Fibroblast of mammary gland (primary cell): ENCODE measurements around the gene ZNF263.

Experiments used
- DNase-seq: peaks from one replicate; pipeline ENCODE4 v3.0.0-alpha.2; 2010; ENCODE audit warnings: low read depth
- H3K4me3 ChIP-seq: 2 replicates; pipeline ENCODE4 v1.5.1; 2011; ENCODE audit warnings: low read depth, mild to moderate bottlenecking, low read length, moderate library complexity; ENCODE audit not compliant: control insufficient read depth
- TF ChIP-seq, protein P1 (sequence below): conservative IDR thresholded peaks from 2 replicates; pipeline ENCODE4 v1.5.1; 2011; ENCODE audit warnings: low read depth, low read length, inconsistent platforms; ENCODE audit not compliant: control insufficient read depth, insufficient read depth

Gene ZNF263

DNA sequence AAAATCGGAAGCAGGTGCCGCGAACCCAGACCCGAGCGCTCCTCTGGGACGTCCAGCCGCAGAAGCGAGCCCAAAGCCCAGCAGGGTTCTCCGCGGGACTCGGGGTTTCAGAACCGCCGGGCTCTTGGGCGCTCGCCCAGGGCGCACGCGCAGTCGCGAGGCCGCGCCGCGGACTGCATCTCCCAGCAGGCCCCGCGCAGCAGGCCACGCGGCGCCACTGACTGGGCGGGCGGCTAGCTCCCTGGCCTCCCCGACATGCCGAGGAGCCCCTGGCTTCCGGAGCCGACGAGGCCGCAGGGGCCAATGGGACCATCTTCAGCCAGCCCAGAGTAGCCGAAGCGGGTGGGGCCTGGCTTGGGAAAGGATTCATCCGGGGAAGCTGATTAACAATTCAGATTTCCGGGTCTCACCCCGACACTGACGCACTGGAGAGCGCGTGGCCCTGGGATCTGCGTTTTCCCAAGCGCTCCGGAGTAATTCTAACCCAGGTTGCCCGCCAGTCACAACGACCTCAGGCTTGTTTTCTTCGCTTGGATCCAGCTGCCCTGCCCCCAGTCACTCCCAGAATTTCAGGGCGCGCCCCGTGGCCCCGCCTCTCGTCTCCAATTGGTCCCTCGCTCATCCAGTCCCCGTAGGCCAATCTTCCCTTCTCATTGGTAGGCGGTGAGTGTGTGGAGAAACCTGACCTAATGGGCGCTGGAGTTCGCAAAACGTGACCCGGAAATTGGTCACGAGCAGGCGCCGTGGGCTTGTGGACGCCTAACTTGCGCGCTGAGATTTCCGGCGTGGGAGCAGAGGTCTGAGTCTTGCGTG is at the start of gene ZNF263:
ZNF263 (plus strand) TSS at position 762 of the 813 bp plus-strand sequence. CDS start 328 bp downstream, outside the sequence.
- H3K4me3 ChIP-seq = peak within 1 kb of the TSS; percentile 90
- TF ChIP-seq, protein P1, sequence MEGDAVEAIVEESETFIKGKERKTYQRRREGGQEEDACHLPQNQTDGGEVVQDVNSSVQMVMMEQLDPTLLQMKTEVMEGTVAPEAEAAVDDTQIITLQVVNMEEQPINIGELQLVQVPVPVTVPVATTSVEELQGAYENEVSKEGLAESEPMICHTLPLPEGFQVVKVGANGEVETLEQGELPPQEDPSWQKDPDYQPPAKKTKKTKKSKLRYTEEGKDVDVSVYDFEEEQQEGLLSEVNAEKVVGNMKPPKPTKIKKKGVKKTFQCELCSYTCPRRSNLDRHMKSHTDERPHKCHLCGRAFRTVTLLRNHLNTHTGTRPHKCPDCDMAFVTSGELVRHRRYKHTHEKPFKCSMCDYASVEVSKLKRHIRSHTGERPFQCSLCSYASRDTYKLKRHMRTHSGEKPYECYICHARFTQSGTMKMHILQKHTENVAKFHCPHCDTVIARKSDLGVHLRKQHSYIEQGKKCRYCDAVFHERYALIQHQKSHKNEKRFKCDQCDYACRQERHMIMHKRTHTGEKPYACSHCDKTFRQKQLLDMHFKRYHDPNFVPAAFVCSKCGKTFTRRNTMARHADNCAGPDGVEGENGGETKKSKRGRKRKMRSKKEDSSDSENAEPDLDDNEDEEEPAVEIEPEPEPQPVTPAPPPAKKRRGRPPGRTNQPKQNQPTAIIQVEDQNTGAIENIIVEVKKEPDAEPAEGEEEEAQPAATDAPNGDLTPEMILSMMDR = no peak
- DNase-seq = peak; percentile 98

DNA sequence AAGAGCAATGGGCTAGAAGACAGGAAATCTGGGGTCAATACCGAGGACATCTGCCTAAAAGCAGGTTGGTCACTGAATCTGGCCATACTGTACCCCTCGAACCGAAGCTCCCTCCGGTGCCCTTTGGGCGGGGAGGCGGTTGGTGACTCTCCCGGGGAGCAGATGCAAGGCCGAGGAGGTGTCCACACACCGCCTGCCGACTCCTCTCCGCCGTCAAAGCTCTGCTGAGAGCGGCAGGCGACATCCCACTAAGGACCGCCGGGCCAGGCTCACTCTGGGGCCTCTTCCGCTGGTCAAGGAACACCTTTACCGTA is 48.8 kb upstream of the ZNF263 start:
- TF ChIP-seq, protein P1 = no peak
- no peak for DNase-seq
- peak overlapping the region; percentile 96 for H3K4me3 ChIP-seq

DNA sequence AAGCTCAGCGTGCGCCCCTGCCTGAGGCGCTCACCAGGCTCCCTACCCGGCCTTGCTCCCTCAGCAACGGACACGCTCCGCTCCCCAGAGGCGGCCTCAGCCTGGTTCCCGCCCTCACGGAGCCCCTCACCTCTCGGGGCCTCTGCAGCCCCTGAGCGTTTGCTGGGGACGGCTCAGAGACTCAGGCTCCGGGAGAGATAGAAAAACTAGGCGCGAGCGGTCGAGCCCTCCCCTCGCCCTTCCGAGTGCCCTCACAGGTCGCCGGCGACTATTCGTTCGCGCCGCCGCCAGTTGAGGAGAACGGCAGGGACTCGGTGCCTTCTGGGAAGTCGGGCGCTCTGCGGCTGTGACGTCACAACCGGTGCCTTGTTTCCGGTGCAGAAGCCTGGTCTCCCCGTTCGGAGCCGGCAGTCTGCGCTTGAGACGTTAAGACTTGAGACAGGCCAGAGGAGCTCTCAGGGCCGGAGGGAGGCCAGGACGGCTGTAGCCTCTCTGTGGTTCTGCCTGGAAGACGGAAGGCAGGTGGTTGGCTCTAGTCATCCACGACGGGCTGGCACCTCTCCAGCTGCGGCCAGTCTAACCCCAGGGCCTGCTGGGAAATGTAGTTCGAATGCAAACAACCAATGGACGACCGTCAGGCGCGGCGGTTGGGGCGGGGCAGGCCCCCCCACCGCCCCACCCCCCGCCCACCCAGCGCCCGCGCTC is 48.3 kb upstream of the ZNF263 start, which contains the start of gene ZNF200:
ZNF200 (minus strand) TSS at position 302 of the 705 bp plus-strand sequence. CDS start 1,403 bp downstream, outside the sequence.
- TF ChIP-seq, protein P1 = no peak

DNA sequence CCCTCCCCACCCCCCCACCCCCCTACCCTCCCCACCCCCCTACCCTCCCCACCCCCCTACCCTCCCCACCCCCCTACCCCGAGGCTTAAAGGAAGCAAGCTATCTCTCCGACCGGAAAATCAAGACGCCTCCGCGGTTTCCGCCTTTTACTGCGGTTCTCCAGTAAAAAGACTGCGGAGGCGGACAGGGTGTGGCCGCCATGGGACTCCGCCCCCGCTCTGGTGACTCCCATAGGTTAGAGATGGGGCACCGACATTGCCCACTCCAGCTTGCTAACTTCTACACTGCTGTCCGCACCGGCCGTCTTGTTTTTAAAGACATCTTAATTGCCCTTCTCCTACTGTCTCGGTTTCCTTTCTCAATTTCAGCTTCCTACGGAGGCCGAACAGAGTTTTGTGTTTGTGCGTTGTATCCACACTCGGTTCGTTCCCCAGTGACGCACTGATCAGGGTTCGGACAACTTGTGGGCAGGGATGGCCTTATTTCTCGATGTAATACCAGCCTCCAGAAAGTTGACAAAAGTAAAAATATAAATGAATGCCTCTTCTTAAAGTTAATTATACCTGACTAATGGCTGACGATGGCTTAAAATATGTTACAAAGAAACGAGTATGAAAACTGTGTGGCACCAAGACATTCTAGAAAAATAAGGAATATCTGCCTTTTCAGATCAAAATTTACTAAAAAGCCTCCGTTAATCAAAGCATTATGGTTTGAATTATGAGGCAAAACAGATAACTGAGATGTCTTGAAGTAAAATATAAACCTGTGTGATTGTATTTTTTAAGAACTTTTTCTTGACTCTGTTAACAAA is 47.2 kb upstream of the ZNF263 start:
- TF ChIP-seq, protein P1 = no peak
- H3K4me3 ChIP-seq = no peak overlapping the region
- no peak for DNase-seq

More for the DNA sequence above, 48.3 kb upstream of the ZNF263 start, which contains the start of gene ZNF200:
- H3K4me3 ChIP-seq = peak within 1 kb of the TSS; percentile 96
- DNase-seq = peak; percentile 95

DNA sequence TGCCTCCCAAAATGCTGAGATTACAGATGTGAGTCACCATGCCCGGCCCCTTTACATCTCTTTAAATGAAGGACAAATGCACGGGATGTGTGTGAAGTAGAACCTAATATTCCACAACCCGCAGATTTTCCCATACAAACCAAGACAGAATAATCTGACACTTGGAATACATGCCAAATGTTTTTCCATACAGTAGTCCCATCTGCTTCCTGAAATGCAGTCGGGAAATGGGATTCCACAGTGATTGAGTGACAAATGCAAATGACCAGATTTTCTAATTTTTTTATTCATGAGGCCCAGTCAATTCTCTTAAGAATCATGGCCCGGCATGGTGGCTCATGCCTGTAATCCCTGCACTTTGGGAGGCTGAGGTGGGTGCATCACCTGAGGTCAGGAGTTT is 41.5 kb upstream of the ZNF263 start:
- TF ChIP-seq, protein P1 = no peak
- H3K4me3 ChIP-seq = no peak overlapping the region
- DNase-seq = no peak

DNA sequence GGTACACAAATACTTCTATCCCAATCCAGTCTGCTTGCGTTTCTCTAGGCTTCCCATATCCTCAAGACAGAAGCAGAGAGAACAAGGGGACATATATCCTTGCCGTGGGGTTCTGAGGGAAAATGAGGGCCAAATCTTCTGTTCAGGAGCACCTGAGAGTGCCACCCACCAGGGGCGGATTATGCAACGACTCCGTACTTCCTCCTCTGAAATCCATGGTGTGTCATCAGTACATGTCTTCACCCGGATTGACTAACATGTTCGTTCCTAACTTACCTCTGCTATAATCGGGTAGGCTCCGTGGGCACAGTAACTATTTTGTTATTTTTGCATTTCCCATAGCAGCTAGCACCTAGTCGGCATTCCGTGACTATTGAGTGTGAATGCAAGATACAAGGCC is 40.6 kb upstream of the ZNF263 start:
- TF ChIP-seq, protein P1 = no peak
- no peak overlapping the region for H3K4me3 ChIP-seq
- DNase-seq = no peak
